Measurements from ENCODE around the gene NR1I3. TPM values are rescaled to one million over a fixed set of nuclear protein-coding genes. Genes with fewer than 3 reads are reported as not detected.
A peak's percentile ranks its signal among the peaks of the same experiment; 100 is the strongest.

Gene NR1I3
- total and polyA plus RNA-seq, 4 experiments from 2014 or later, result 0.13 TPM; not detected in 3

- peaks cover 14% of the 10 kb centered on the region for H3K4me1 ChIP-seq (ENCODE audit: insufficient read depth, low read length)
- no peaks in the 10 kb centered on the region for H3K27me3 ChIP-seq (ENCODE audit: insufficient read depth, low read length)
- H3K9me3 ChIP-seq (ENCODE audit: control insufficient read depth in 1 of 2, low read length in 2 of 2), result no peaks in the 10 kb centered on the region
- H3K27ac ChIP-seq (ENCODE audit: low read depth, low read length), result no peak overlapping the region
- DNase-seq, result no peak
- no peak overlapping the region for H3K4me3 ChIP-seq (ENCODE audit: low read length in 2 of 2)
- Mint-ChIP-seq H3K4me1 (peaks cover 13 to 36% (median 26%) of the 10 kb centered on the region in 4 donors), H3K36me3 (peaks cover 0 to 3% of the 10 kb centered on the region in 2 donors), H3K27me3 (no peaks in the 10 kb centered on the region), H3K27ac (peak overlapping the region in 1 of 7 donors; percentile 8), H3K9me3 (no peaks in the 10 kb centered on the region), H3K4me3 (no peak overlapping the region)
- ChIA-PET POLR2A (ENCODE audit: partially characterized antibody) (interaction anchor here (1.2 to 4.3 kb wide), 3 partner anchors 18 to 54 kb away, joined by 4 to 27 read pairs (median 4); partner anchors contain the start of genes NDUFS2 and PPOX), CTCF (ENCODE audit: partially characterized antibody) (interaction anchor here (0.6 to 13.2 kb wide), 11 partner anchors 9 to 165 kb away, joined by 3 to 245 read pairs (median 7); partner anchors contain the start of genes ADAMTS4, PPOX and SDHC)
- intact Hi-C loops (cut with micrococcal nuclease), result loop anchor here (10.0 kb wide), 1 partner anchor 525 kb away; the partner anchor contains the start of gene DUSP12
- H3K36me3 ChIP-seq (ENCODE audit: insufficient read depth, low read length), result no peaks in the 10 kb centered on the region
These were observed 18.0 kb downstream of the NR1I3 start for GRCh38 chr1:161220002-161220401.

- no peaks in the 10 kb centered on the region for H3K9me3 Mint-ChIP-seq
- peaks cover 12 to 37% (median 29%) of the 10 kb centered on the region in 4 donors for H3K4me1 Mint-ChIP-seq
- no peak for DNase-seq
- peak overlapping the region in 3 of 7 donors; percentile 1 to 47 (median 8) for H3K27ac Mint-ChIP-seq
- ChIA-PET POLR2A (ENCODE audit: partially characterized antibody) (interaction anchor here (0.9 to 4.3 kb wide), 4 partner anchors 14 to 54 kb away, joined by 4 to 27 read pairs (median 4); partner anchors contain the start of genes NDUFS2 and PPOX), CTCF (ENCODE audit: partially characterized antibody) (interaction anchor here (0.7 to 13.2 kb wide), 13 partner anchors 9 to 166 kb away, joined by 3 to 245 read pairs (median 4); partner anchors contain the start of genes ADAMTS4, NDUFS2, PPOX and SDHC)
- H3K36me3 ChIP-seq (ENCODE audit: insufficient read depth, low read length), result peaks cover 2% of the 10 kb centered on the region
- intact Hi-C loops (cut with micrococcal nuclease), result no loop called here
- no peak overlapping the region for H3K27ac ChIP-seq (ENCODE audit: low read depth, low read length)
- no peaks in the 10 kb centered on the region for H3K9me3 ChIP-seq (ENCODE audit: control insufficient read depth in 1 of 2, low read length in 2 of 2)
- no peaks in the 10 kb centered on the region for H3K27me3 ChIP-seq (ENCODE audit: insufficient read depth, low read length)
- H3K4me3 ChIP-seq (ENCODE audit: low read length in 2 of 2), result no peak overlapping the region
- H3K4me1 ChIP-seq (ENCODE audit: insufficient read depth, low read length), result peaks cover 13% of the 10 kb centered on the region
- H3K4me3 Mint-ChIP-seq, result no peak overlapping the region
- peaks cover 3 to 9% of the 10 kb centered on the region in 2 donors for H3K36me3 Mint-ChIP-seq
- no peaks in the 10 kb centered on the region for H3K27me3 Mint-ChIP-seq
These were observed 18.7 kb downstream of the NR1I3 start for GRCh38 chr1:161219078-161219892.

GRCh38 chr1:161218301-161219077, 19.5 kb downstream of the NR1I3 start:
- no peak for DNase-seq
- no peaks in the 10 kb centered on the region for H3K27me3 ChIP-seq (ENCODE audit: insufficient read depth, low read length)
- Mint-ChIP-seq H3K27ac (peak overlapping the region in 6 of 7 donors; percentile 20 to 79 (median 58)), H3K36me3 (peaks cover 11 to 17% of the 10 kb centered on the region in 2 donors), H3K9me3 (no peaks in the 10 kb centered on the region), H3K27me3 (no peaks in the 10 kb centered on the region), H3K4me3 (peak overlapping the region in 1 of 8 donors; percentile 3), H3K4me1 (peaks cover 9 to 37% (median 29%) of the 10 kb centered on the region in 4 donors)
- H3K4me3 ChIP-seq (ENCODE audit: low read length in 2 of 2), result no peak overlapping the region
- H3K27ac ChIP-seq (ENCODE audit: low read depth, low read length), result no peak overlapping the region
- H3K9me3 ChIP-seq (ENCODE audit: control insufficient read depth in 1 of 2, low read length in 2 of 2), result no peaks in the 10 kb centered on the region
- POLR2A ChIA-PET (ENCODE audit: partially characterized antibody), result interaction anchor here (0.9 to 4.3 kb wide), 3 partner anchors 13 to 36 kb away, joined by 4 to 27 read pairs (median 4); partner anchors contain the start of gene NDUFS2
- intact Hi-C loops (cut with micrococcal nuclease), result no loop called here
- peaks cover 10% of the 10 kb centered on the region for H3K36me3 ChIP-seq (ENCODE audit: insufficient read depth, low read length)
- CTCF ChIA-PET (ENCODE audit: partially characterized antibody), result interaction anchor here (1.0 to 13.2 kb wide), 11 partner anchors 8 to 167 kb away, joined by 3 to 245 read pairs (median 4); partner anchors contain the start of genes NDUFS2, PPOX and SDHC
- H3K4me1 ChIP-seq (ENCODE audit: insufficient read depth, low read length), result peaks cover 13% of the 10 kb centered on the region

- no peak overlapping the region for H3K27ac ChIP-seq (ENCODE audit: low read depth, low read length)
- POLR2A ChIA-PET (ENCODE audit: partially characterized antibody), result interaction anchor here (0.7 to 4.3 kb wide), 4 partner anchors 8 to 36 kb away, joined by 3 to 27 read pairs (median 4); partner anchors contain the start of genes NDUFS2 and TOMM40L
- peaks cover 9 to 37% (median 29%) of the 10 kb centered on the region in 4 donors for H3K4me1 Mint-ChIP-seq
- no peaks in the 10 kb centered on the region for H3K27me3 ChIP-seq (ENCODE audit: insufficient read depth, low read length)
- CTCF ChIA-PET (ENCODE audit: partially characterized antibody), result interaction anchor here (1.1 to 3.2 kb wide), 2 partner anchors 9 to 15 kb away, joined by 4 to 40 read pairs; partner anchors contain the start of gene TOMM40L
- peaks cover 17 to 23% of the 10 kb centered on the region in 2 donors for H3K36me3 Mint-ChIP-seq
- H3K4me3 Mint-ChIP-seq, result no peak overlapping the region
- intact Hi-C loops (cut with micrococcal nuclease), result no loop called here
- no peaks in the 10 kb centered on the region for H3K9me3 ChIP-seq (ENCODE audit: control insufficient read depth in 1 of 2, low read length in 2 of 2)
- peaks cover 13% of the 10 kb centered on the region for H3K4me1 ChIP-seq (ENCODE audit: insufficient read depth, low read length)
- peak overlapping the region in 3 of 7 donors; percentile 20 to 53 (median 48) for H3K27ac Mint-ChIP-seq
- H3K27me3 Mint-ChIP-seq, result no peaks in the 10 kb centered on the region
- H3K9me3 Mint-ChIP-seq, result no peaks in the 10 kb centered on the region
- H3K36me3 ChIP-seq (ENCODE audit: insufficient read depth, low read length), result peaks cover 16% of the 10 kb centered on the region
- DNase-seq, result no peak
- no peak overlapping the region for H3K4me3 ChIP-seq (ENCODE audit: low read length in 2 of 2)
These were observed 20.2 kb downstream of the NR1I3 start for GRCh38 chr1:161217831-161218230.

GRCh38 chr1:161216945-161217712, 20.9 kb downstream of the NR1I3 start:
- intact Hi-C loops (cut with micrococcal nuclease), result no loop called here
- no peaks in the 10 kb centered on the region for H3K9me3 Mint-ChIP-seq
- H3K9me3 ChIP-seq (ENCODE audit: control insufficient read depth in 1 of 2, low read length in 2 of 2), result no peaks in the 10 kb centered on the region
- no peak for DNase-seq
- H3K36me3 ChIP-seq (ENCODE audit: insufficient read depth, low read length), result peaks cover 22% of the 10 kb centered on the region
- H3K27ac ChIP-seq (ENCODE audit: low read depth, low read length), result no peak overlapping the region
- peaks cover 13% of the 10 kb centered on the region for H3K4me1 ChIP-seq (ENCODE audit: insufficient read depth, low read length)
- H3K27me3 Mint-ChIP-seq, result no peaks in the 10 kb centered on the region
- H3K4me3 ChIP-seq (ENCODE audit: low read length in 2 of 2), result no peak overlapping the region
- ChIA-PET POLR2A (ENCODE audit: partially characterized antibody) (interaction anchor here (0.7 to 4.3 kb wide), 3 partner anchors 8 to 51 kb away, joined by 3 to 27 read pairs (median 4); partner anchors contain the start of genes NDUFS2, PPOX and TOMM40L), CTCF (ENCODE audit: partially characterized antibody) (interaction anchor here (1.1 to 3.2 kb wide), 4 partner anchors 10 to 165 kb away, joined by 4 to 40 read pairs (median 6); partner anchors contain the start of gene TOMM40L)
- H3K4me3 Mint-ChIP-seq, result no peak overlapping the region
- no peaks in the 10 kb centered on the region for H3K27me3 ChIP-seq (ENCODE audit: insufficient read depth, low read length)
- peak overlapping the region in 5 of 7 donors; percentile 4 to 67 (median 12) for H3K27ac Mint-ChIP-seq
- H3K36me3 Mint-ChIP-seq, result peaks cover 20 to 29% of the 10 kb centered on the region in 2 donors
- peaks cover 9 to 37% (median 29%) of the 10 kb centered on the region in 4 donors for H3K4me1 Mint-ChIP-seq

GRCh38 chr1:161215076-161215475, 22.9 kb downstream of the NR1I3 start, which contains the start of gene FCER1G:
Gene FCER1G, plus strand, starts transcription at chr1:161215295. Its CDS starts 27 bp downstream, at chr1:161215322.
- H3K4me3 ChIP-seq (ENCODE audit: low read length in 2 of 2), result no peak within 1 kb of the TSS
- no peaks in the 10 kb centered on the region for H3K9me3 Mint-ChIP-seq
- POLR2A ChIA-PET (ENCODE audit: partially characterized antibody), result interaction anchor here (0.7 to 1.4 kb wide), 4 partner anchors 11 to 17 kb away, joined by 3 to 5 read pairs (median 4); partner anchors contain the start of genes ADAMTS4, NDUFS2 and TOMM40L
- H3K27ac Mint-ChIP-seq, result peak within 1 kb of the TSS in 4 of 7 donors; percentile 3 to 83 (median 40)
- H3K4me1 ChIP-seq (ENCODE audit: insufficient read depth, low read length), result peaks cover 13% of the 10 kb centered on the region
- peaks cover 42% of the 10 kb centered on the region for H3K36me3 ChIP-seq (ENCODE audit: insufficient read depth, low read length)
- CTCF ChIA-PET (ENCODE audit: partially characterized antibody), result interaction anchor here (2.2 to 3.2 kb wide), 2 partner anchors 12 to 167 kb away, joined by 8 to 40 read pairs; partner anchors contain the start of gene TOMM40L
- H3K27me3 ChIP-seq (ENCODE audit: insufficient read depth, low read length), result no peaks in the 10 kb centered on the region
- H3K27me3 Mint-ChIP-seq, result no peaks in the 10 kb centered on the region
- no peak for DNase-seq
- no peak within 1 kb of the TSS for H3K4me3 Mint-ChIP-seq
- H3K9me3 ChIP-seq (ENCODE audit: control insufficient read depth in 1 of 2, low read length in 2 of 2), result no peaks in the 10 kb centered on the region
- intact Hi-C loops (cut with micrococcal nuclease), result no loop called here
- no peak within 1 kb of the TSS for H3K27ac ChIP-seq (ENCODE audit: low read depth, low read length)
- H3K36me3 Mint-ChIP-seq, result peaks cover 33 to 48% of the 10 kb centered on the region in 2 donors
- peaks cover 10 to 39% (median 30%) of the 10 kb centered on the region in 4 donors for H3K4me1 Mint-ChIP-seq
